ENCODE measurements around the gene GUK1.

DNA sequence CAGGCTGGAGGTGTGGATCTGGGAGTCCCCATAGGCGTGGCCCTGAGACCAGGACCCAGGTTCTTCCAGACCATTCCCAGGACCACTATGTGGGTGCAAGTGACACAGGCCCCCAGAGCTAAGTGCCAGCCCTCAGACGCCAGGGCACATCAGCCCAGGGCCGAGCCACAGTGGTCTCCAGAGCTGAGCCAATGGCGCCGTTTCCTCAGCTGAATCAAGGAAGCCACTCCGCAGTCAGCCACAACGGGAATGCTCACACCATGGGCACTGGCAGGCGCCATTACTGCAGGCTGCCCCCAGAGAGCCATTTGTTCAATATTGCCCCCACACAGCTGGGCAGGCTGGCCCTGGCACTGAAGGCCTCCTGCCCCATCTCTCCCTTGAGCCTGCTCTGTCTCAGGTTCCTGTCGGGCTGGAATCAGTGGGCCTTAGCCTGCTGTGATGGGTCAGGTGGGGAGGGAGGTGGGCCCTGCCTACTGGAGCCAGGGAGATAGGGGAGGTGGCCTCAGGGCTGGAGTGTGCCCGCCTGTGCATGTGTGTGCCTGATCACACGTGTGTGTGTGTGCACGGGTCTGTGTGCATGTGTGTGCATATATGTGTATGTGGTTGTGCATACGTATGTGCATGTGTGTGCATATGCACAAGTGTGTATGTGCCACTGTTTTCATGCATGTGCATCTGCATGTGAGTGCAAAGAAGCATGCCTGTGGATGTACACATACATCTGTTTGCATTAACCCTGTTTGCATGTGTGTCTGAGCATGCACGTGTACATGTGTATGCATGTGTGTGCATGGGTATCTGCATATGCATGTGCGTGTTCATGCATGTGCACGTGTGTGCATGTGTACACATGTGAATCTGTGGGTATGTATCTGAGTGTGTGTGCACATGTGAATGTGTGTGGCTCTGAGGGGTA, 15.8 kb downstream of the GUK1 start:
- TF ChIP-seq POLR2A (IDR thresholded peaks at IDR 0.05): no peak
- TF ChIP-seq, protein P1, sequence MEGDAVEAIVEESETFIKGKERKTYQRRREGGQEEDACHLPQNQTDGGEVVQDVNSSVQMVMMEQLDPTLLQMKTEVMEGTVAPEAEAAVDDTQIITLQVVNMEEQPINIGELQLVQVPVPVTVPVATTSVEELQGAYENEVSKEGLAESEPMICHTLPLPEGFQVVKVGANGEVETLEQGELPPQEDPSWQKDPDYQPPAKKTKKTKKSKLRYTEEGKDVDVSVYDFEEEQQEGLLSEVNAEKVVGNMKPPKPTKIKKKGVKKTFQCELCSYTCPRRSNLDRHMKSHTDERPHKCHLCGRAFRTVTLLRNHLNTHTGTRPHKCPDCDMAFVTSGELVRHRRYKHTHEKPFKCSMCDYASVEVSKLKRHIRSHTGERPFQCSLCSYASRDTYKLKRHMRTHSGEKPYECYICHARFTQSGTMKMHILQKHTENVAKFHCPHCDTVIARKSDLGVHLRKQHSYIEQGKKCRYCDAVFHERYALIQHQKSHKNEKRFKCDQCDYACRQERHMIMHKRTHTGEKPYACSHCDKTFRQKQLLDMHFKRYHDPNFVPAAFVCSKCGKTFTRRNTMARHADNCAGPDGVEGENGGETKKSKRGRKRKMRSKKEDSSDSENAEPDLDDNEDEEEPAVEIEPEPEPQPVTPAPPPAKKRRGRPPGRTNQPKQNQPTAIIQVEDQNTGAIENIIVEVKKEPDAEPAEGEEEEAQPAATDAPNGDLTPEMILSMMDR (IDR thresholded peaks at IDR 0.05): no peak

Data from vagina (tissue), 2 donors.